GM19035 (cell line): ENCODE data around the gene NTRK3.
"Not testable (repeated sequence)": the region's sequence is repeated elsewhere in the genome, so short reads cannot be mapped to it uniquely, and the experiment has no call there.

ENCODE experiments used
- ATAC-seq: cut with Tn5 transposase; IDR thresholded peaks from one replicate; pipeline ENCODE4 v1.9.1; 2021; ENCODE audit not compliant: unreplicated experiment

NTRK3 gene

DNA sequence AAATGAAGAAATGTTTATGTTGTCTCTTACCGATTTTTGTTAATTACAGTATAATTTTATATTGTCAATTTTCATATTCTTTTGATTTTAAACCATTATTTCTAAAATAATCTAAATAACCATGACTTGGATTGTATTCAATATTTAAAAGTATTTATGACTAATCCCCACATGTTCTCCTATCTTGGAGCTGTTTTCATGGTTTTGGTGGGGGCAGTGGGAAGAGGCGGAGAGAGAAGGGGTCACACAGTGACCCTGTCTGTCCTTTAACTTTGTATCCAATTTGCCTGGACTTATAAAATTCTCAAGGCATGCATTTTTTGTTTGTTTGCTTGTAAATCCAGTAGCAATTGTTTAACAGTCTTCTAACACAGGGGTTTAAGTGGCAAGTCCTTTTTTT lies 407.4 kb downstream of the NTRK3 start:
- no peak for ATAC-seq

DNA sequence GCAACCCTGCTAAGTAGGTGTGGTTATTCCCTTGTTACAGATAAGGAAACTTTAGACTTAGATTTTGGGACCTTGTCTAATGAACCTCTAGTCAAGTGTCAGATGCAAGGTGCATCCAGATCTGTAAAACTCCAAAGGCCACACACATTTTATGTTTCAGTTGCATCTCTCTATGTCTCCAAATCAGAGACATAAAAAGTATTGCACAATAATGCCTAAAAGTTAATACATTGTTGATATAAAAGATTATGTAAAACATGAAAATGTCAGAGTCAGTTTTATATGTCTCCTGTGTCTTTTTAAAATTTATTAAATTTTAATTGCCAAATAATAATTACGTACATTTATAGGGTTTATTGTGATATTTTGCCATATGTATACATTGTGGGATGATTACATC lies 408.5 kb downstream of the NTRK3 start:
- ATAC-seq, result no peak

DNA sequence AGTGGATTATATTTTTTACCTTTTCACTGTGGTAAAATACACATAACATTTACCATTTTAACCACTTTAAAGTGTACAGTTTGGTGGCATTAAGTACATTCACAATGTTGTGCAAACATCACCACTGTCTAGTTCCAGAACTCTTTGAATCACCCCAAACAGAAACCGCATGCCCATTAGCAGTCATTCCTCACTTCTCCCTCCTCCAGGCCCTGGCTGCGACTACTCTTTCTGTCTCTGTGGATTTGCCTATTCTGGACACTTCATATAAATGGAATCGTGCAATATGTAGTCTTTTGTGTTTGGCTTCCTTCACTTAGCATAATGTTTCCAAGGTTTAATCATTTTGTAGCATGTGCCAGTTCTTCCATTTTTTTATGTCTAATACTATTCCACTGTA lies 409.8 kb downstream of the NTRK3 start:
- no peak for ATAC-seq

DNA sequence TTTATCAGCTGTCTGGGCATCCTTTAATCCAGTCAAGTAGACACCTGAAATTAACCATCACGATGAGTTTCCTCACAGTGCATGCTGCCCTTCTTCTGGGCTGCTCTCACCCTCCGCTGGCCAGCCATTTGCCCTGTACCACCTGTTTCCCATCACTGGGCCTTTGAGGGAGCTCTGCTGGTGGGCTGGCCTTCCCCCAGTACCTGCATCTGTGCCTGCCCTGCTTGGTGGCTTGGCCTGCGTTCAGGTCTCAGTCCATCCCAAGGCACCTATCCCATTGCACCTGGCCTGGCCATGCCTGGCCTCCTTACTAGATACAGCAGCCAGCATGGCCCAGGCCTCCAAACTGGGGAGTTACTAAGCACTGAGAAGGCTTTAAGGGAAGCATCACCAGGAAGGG lies 413.2 kb downstream of the NTRK3 start:
- ATAC-seq, result no peak

DNA sequence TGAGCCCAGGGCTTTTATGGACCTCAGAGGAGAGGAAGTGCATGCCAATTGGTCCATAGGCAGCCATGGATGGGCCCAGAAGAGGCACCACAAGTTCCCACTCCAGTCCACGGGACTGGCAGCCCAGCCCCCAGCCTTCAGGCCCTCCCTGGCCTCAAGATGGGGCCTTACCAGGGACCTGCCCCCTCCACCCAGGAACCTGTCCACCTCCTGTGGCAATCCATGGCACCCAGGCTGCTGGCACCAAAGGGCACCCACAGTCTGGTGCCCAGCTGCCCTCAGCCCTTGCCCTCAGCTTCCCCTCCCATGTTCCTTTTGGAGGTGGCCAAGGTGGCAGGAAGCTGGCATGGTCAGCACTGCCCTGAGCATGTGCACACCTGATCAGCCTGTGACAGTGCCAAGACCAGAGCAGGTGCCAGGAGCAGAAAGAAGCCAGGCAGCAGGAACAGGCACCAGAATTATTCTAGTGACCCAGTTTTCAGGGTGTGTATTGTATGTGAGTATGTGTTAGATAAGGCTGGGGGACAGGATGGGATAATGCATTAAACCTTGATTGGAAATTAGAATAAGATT lies 415.0 kb downstream of the NTRK3 start:
- ATAC-seq, result no peak

DNA sequence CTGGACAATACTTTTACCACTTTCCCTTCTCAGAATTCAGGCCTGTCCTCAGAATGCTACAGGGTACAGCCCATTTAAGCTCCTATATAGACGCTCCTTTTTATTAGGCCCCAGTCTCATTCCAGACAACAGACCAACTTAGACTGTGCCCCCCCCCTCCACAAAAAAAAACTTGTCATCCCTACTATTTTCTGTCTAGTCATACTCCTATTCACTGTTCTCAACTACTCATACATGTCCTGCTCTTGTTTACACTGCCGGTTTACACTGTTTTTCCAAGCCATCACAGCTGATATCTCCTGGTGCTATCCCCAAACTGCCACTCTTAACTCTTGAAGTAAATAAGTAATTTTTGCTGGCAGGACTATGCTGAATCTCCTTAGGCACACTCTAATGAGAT lies 420.7 kb downstream of the NTRK3 start:
- ATAC-seq, result not testable (repeated sequence)

DNA sequence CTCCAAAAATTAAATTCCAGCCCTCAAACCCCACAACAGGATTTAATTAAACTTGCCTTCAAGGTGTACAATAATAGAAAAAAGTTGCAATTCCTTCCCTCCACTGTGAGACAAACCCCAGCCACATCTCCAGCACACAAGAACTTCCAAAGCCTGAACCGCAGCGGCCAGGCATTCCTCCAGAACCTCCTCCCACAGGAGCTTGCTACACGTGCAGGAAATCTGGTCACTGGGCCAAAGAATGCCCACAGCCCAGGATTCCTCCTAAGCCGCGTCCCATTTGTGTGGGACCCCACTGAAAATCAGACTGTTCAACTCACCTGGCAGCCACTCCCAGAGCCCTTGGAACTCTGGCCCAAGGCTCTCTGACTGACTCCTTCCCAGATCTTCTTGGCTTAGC lies 423.2 kb downstream of the NTRK3 start:
- not testable (repeated sequence) for ATAC-seq

DNA sequence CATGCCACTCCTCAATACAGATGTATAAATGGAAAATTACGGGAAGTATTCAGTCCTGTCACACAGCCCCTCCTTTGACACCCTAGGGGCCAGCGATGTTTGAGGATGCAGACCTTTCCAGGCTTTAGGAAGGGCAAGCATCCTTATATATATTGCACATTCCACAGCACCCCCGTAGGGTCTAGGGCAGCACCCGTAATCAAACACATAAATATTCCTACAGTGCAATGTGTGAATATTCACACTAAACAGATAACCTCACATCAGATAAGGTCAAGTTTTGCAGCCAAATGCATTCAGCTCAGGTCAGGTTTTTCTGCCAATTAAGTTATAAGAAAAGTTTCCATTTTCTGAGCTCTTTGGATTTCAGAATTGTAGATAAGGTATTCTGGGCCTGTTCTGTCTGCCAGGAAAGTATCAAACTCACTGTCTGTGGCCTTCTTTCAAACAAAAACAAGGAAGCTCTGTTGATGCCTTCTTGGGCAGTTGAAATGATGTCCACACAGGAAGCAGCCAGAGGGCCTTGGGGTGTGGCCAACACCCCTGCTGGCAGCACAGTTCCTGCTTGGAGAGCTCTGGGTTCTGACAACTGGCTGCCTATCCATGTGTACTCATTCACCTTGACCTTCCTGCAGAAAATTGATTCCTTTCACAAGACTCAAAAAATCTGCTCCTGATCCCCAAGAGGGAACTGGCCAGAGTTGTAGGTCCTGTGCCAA lies 427.0 kb downstream of the NTRK3 start:
- no peak for ATAC-seq

DNA sequence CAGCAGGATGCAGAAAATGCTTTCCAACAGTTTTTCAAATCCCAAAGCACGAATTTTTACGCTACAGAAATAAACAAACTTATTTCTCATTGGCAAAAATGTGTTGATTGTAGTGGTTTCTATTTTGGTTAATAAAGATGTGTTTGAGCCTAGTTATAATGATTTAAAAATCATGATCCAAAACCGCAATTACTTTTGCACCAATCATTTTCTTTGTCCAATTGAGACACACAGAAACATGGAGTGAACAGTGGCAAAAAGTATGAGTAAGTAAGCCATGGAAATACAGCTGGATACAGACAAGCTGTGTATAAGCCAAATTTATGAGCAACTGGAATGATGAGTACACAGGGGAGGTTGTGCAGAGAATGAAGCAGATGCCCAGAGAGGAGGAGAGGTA lies 427.9 kb downstream of the NTRK3 start:
- ATAC-seq, result no peak

DNA sequence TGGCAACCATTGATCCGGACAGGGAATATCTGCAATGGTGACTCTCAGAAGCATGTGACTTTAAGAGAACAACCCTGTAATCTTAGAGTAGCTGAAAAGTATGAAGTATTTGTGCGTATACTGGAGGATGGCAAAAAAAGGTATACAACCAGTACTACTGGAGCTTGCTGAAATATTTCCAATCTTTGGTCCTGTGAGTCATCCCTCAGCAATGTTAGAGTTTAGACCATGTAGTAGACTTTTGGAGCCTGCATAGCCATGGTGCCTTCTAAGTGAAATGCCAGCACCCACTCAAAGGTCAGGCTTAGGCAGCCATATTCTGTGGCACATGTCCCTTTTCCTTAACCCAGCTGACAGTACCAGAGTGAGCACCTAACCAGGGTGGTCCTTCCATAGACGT lies 429.4 kb downstream of the NTRK3 start:
- ATAC-seq, result no peak

DNA sequence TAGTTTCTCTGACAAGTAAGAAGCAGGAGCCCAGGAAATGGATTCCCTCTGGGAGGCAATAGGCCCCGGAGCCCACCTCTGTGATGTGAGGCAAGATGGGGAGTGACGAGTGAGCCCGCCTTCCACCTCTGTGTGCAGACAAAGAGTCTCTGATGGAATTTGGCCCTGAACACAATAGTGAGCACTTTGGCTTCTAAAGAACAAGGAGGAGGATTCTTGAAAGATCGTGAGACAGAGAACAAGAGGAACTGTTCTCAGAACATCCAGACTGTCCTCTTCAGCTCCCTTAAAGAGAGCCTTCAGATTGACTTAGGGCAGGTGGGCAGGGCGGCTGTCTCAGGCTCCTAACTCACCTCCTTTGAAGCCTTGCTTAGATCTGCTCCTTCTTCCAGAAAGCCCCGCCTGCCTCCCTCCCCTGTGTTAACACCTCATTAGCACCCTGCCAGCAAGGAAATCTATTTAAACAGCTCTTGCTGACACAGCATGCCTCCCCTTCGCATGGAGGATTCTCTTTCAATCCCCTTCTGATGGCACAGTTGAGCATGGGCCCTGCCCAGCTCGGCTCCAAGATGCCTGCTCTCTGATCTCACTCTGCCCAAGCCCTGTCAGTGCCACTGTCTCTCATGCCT lies 430.3 kb downstream of the NTRK3 start:
- ATAC-seq, result no peak

DNA sequence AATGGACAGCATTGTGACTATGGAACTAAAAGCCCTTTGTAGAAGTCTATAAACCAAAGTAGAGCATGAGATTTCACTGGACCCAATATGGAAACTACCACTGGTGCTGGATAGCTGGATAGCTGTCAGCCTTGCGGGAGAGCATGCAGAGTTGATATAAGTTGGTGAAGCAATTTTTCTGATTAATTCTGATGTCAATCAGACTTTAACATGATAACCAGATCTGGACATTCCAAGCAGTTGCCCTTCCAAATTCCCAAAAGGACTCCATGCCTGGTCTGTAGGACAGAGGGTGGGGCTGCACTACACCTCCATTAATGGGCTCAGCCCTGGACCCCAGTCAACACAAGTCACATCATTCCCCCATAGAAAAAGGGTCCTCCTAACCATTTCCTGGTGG lies 437.8 kb downstream of the NTRK3 start:
- no peak for ATAC-seq

DNA sequence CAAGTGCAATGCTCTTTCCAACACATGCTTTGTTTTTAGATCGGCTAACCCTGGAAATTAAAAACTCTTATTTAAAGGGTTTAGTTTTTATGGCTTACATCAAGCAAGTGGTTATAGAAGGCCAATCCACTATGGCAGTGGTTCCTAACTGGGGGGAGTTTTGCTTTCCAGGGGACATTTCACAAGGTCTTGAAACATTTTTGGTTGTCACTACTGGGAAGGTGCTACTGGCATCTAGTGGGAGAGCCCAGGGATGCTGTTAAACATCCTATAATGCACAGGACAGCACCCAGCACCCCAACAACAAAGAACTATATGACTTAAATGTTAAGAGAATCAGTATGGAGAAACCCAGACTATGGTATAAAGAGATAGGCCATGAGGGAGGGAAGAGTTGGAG lies 439.0 kb downstream of the NTRK3 start:
- ATAC-seq, result no peak

DNA sequence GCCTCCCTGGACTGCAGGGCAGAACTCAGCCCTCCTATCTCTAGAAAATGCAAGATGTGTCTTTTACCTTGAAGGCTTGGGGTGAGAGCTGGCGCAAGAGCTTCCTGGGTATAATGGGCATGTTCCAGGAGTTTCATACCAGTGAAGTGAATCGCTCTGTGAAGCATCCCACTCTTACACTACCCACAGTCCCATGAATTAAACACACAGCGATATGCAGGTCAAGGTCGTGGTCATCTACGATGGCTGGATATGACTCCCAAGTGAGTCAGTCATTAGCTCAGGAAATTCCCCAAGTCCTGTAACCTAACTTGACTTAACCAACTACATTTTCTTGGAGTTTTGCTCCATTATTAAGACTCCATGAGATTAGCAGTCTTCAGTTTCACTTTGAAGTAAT lies 439.7 kb downstream of the NTRK3 start:
- ATAC-seq, result no peak

DNA sequence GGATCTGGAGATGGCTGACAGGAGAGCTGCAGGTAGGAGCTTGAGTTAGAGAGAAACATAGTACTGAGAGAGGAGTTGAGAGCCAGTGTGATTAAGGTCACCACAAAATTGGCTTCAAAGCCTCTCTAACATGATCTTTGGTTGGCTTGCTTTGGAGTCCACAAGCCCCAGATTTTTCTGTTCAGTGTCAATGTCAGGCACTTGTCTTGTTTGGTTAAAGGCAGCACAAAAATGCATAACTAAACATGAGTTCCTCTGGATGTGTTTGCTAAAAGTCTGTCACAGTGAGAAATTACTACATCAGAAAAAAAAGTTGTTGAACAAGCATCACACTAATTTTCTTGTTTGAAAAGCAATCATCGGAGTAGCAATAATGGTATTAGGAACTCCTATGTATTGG lies 440.5 kb downstream of the NTRK3 start:
- ATAC-seq, result no peak
